Vagina (tissue), 2 donors: ENCODE data around the gene CEBPA.

Experiments
- POLR2A ChIP-seq, 2 donors: fragments of 450-650 bp; IDR thresholded peaks; one replicate each; pipeline ENCODE4 v1.6.1; 2017; ENCODE audit warnings: antibody characterized with exemption in 2 of 2, mild to moderate bottlenecking in 2 of 2, moderate library complexity in 2 of 2
- POLR2AphosphoS5 ChIP-seq, 2 donors: sonication (generic); formaldehyde crosslinking; IDR thresholded peaks; one replicate each; pipeline ENCODE4 v1.9.0; 2017; ENCODE audit warnings: antibody characterized with exemption in 2 of 2, mild to moderate bottlenecking in 2 of 2, low read depth in 1 of 2; ENCODE audit not compliant: insufficient read depth in 1 of 2
- TF ChIP-seq, protein P1 (sequence below), 3 experiments: fragments of 450-650 bp in 2 of 3; fragments of 200-600 bp in 1 of 3; sonication (generic) in 1 of 3; IDR thresholded peaks; one replicate each; pipeline ENCODE4 v1.5.1; 2017 to 2019; ENCODE audit warnings: antibody characterized with exemption in 3 of 3, mild to moderate bottlenecking in 2 of 3, moderate library complexity in 2 of 3

DNA sequence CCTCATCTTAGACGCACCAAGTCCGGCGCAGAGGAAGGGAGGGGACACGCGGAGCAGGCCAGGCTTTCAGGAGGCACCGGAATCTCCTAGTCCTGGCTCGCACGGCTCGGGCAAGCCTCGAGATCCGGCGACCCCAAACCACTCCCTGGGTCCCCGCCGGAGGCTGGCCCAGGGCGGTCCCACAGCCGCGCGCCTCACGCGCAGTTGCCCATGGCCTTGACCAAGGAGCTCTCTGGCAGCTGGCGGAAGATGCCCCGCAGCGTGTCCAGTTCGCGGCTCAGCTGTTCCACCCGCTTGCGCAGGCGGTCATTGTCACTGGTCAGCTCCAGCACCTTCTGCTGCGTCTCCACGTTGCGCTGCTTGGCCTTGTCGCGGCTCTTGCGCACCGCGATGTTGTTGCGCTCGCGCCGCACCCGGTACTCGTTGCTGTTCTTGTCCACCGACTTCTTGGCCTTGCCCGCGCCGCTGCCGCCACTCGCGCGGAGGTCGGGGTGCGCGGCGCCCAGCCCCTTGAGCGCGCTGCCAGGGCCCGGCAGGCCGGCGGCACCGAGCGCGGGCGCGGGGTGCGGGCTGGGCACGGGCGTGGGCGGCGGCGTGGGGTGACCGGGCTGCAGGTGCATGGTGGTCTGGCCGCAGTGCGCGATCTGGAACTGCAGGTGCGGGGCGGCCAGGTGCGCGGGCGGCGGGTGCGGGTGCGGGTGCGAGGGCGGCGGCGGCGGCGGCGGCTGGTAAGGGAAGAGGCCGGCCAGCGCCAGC lies 1.0 kb downstream of the CEBPA start:
- TF ChIP-seq, protein P1, sequence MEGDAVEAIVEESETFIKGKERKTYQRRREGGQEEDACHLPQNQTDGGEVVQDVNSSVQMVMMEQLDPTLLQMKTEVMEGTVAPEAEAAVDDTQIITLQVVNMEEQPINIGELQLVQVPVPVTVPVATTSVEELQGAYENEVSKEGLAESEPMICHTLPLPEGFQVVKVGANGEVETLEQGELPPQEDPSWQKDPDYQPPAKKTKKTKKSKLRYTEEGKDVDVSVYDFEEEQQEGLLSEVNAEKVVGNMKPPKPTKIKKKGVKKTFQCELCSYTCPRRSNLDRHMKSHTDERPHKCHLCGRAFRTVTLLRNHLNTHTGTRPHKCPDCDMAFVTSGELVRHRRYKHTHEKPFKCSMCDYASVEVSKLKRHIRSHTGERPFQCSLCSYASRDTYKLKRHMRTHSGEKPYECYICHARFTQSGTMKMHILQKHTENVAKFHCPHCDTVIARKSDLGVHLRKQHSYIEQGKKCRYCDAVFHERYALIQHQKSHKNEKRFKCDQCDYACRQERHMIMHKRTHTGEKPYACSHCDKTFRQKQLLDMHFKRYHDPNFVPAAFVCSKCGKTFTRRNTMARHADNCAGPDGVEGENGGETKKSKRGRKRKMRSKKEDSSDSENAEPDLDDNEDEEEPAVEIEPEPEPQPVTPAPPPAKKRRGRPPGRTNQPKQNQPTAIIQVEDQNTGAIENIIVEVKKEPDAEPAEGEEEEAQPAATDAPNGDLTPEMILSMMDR (IDR thresholded peaks at IDR 0.05), result no peak
- TF ChIP-seq POLR2AphosphoS5 (IDR thresholded peaks at IDR 0.05; ENCODE audit: insufficient read depth in 1 of 2, low read depth in 1 of 2), result no peak
- TF ChIP-seq POLR2A (IDR thresholded peaks at IDR 0.05), result no peak
